Measurements from ENCODE around the gene RNF145. TPM values are rescaled to one million over a fixed set of nuclear protein-coding genes. Genes with fewer than 3 reads are reported as not detected.

Gene RNF145
- total RNA-seq, 3 donors from 2014 or later: 40.5 to 68.2 (median 41.3) TPM

DNA sequence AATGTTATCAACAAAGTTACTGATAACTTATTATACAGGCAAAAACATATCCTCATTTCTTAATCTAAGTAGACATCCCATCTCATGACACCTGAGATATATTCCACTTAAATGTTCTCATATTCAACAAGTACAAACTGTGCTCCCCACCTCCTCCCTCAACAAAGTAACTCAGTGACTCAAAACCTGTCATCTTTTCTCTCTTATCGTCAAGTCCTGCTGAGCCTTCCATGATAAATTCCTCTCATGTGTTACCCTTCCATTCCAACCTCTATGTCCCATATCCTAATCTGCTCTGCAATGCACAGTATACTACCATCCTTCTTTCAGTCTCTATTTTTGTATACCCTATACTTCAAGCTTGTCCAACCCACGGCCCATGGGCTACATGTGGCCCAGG, 13.6 kb downstream of the RNF145 start:
- H3K27ac ChIP-seq: no peak overlapping the region
- H3K36me3 ChIP-seq: peaks cover 4% of the 10 kb centered on the region
- no peaks in the 10 kb centered on the region for H3K27me3 ChIP-seq
- H3K4me3 ChIP-seq: no peak overlapping the region
- no peak for DNase-seq (ENCODE audit: low spot score in 2 of 2)
- no peaks in the 10 kb centered on the region for H3K9me3 ChIP-seq
- no peaks in the 10 kb centered on the region for H3K4me1 ChIP-seq
- TF ChIP-seq POLR2AphosphoS5 (IDR thresholded peaks at IDR 0.05) (no peak), POLR2A (IDR thresholded peaks at IDR 0.05) (no peak)
- TF ChIP-seq, protein P1, sequence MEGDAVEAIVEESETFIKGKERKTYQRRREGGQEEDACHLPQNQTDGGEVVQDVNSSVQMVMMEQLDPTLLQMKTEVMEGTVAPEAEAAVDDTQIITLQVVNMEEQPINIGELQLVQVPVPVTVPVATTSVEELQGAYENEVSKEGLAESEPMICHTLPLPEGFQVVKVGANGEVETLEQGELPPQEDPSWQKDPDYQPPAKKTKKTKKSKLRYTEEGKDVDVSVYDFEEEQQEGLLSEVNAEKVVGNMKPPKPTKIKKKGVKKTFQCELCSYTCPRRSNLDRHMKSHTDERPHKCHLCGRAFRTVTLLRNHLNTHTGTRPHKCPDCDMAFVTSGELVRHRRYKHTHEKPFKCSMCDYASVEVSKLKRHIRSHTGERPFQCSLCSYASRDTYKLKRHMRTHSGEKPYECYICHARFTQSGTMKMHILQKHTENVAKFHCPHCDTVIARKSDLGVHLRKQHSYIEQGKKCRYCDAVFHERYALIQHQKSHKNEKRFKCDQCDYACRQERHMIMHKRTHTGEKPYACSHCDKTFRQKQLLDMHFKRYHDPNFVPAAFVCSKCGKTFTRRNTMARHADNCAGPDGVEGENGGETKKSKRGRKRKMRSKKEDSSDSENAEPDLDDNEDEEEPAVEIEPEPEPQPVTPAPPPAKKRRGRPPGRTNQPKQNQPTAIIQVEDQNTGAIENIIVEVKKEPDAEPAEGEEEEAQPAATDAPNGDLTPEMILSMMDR (IDR thresholded peaks at IDR 0.05): no peak
- intact Hi-C loops (cut with DNase I; ENCODE audit: low total_unique reads): no loop called here

DNA sequence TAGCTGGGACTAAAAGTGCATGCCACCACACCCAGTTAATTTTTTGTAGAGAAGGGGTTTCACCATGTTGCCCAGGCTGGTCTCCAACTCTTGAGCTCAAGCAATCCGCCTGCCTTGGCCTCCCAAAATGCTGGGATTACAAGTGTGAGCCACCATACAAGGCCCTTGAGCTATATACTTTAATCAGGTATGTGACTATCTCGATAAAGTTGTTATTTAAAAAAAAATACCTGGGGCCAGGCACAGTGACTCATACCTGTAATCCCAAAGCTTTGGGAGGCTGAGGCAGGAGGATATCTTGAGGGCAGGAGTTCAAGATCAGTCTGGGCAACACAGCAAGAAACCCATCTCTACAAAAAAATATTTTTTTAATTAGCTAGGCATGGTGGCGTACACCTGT, 19.2 kb downstream of the RNF145 start:
- intact Hi-C loops (cut with DNase I; ENCODE audit: low total_unique reads): no loop called here
- no peaks in the 10 kb centered on the region for H3K9me3 ChIP-seq
- H3K27ac ChIP-seq: no peak overlapping the region
- no peaks in the 10 kb centered on the region for H3K4me1 ChIP-seq
- no peaks in the 10 kb centered on the region for H3K27me3 ChIP-seq
- H3K4me3 ChIP-seq: no peak overlapping the region
- no peak for DNase-seq (ENCODE audit: low spot score in 2 of 2)
- peaks cover 4% of the 10 kb centered on the region for H3K36me3 ChIP-seq
- TF ChIP-seq POLR2A (IDR thresholded peaks at IDR 0.05) (no peak), POLR2AphosphoS5 (IDR thresholded peaks at IDR 0.05) (no peak)
- TF ChIP-seq, protein P1 (IDR thresholded peaks at IDR 0.05): no peak

DNA sequence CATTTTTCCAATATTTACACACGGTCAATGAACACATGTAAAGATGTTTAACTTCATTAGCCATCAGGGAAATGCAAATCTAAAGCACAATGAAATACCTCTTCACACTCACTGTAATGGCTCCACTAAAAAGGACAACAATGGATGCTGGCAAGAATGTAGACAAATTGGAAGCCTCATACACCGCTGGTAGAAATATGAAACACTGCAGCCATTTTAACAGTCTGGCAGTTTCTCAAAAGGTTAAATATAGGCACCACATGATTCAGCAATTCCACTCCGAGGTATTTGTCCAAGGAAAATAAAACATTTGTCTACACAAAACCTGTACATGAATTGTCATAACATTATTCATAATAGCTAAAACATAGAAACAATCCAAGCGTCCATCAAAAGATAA, 20.0 kb downstream of the RNF145 start:
- no peaks in the 10 kb centered on the region for H3K27me3 ChIP-seq
- intact Hi-C loops (cut with DNase I; ENCODE audit: low total_unique reads): no loop called here
- H3K27ac ChIP-seq: no peak overlapping the region

DNA sequence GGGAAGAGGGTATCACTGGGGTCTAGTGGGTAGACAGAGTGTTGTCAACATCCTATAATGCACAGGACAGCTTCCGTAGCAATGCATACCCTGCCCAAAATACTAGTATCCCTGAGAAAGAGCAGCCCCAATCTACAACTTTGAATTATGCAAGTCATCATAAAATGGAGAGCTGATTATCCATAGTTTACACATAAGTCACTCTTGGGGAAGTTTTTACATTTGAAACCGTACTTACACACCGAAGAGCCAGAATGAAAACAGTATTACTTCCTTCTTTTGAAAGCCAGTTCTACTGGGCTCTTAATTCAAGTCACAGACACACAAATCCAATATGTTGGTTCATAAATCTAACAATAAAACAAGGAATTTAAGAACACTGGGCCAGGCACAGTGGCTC, 21.6 kb downstream of the RNF145 start:
- TF ChIP-seq POLR2A (IDR thresholded peaks at IDR 0.05) (no peak), POLR2AphosphoS5 (IDR thresholded peaks at IDR 0.05) (no peak)
- TF ChIP-seq, protein P1 (IDR thresholded peaks at IDR 0.05): no peak
- Histone ChIP-seq H3K36me3 (no peaks in the 10 kb centered on the region), H3K4me1 (no peaks in the 10 kb centered on the region), H3K27ac (no peak overlapping the region), H3K9me3 (no peaks in the 10 kb centered on the region), H3K27me3 (no peaks in the 10 kb centered on the region), H3K4me3 (no peak overlapping the region)
- DNase-seq (ENCODE audit: low spot score in 2 of 2): no peak
- intact Hi-C loops (cut with DNase I; ENCODE audit: low total_unique reads): no loop called here

More for the DNA sequence above, 20.0 kb downstream of the RNF145 start:
- Histone ChIP-seq H3K36me3 (peaks cover 4% of the 10 kb centered on the region), H3K4me1 (no peaks in the 10 kb centered on the region), H3K4me3 (no peak overlapping the region), H3K9me3 (no peaks in the 10 kb centered on the region)
- DNase-seq (ENCODE audit: low spot score in 2 of 2): no peak
- TF ChIP-seq POLR2A (IDR thresholded peaks at IDR 0.05): no peak
- TF ChIP-seq POLR2AphosphoS5 (IDR thresholded peaks at IDR 0.05): no peak
- TF ChIP-seq, protein P1 (IDR thresholded peaks at IDR 0.05): no peak

DNA sequence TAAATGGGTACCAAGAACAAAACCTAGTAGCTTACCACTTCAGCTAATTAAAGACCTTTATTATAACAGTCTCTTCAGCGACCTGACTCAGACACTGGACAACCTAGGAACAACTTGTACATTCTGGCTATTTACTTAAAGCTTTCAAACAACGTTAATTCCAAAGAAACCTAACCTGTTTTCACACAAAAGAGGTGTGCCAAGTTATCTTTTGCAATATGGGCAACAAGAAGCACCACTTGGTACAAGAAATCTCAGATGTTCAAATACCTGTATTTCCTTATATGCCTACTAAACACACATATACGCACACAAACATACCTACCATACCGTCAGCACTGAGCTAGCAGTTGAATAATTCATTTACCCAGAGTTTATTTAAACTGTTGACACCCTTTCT, 23.0 kb downstream of the RNF145 start:
- TF ChIP-seq, protein P1 (IDR thresholded peaks at IDR 0.05): no peak
- TF ChIP-seq POLR2A (IDR thresholded peaks at IDR 0.05) (no peak), POLR2AphosphoS5 (IDR thresholded peaks at IDR 0.05) (no peak)
- no peak for DNase-seq (ENCODE audit: low spot score in 2 of 2)
- intact Hi-C loops (cut with DNase I; ENCODE audit: low total_unique reads): no loop called here
- Histone ChIP-seq H3K4me1 (no peaks in the 10 kb centered on the region), H3K9me3 (no peaks in the 10 kb centered on the region), H3K27ac (peak overlapping the region in 1 of 2 donors; percentile 1), H3K27me3 (no peaks in the 10 kb centered on the region), H3K36me3 (no peaks in the 10 kb centered on the region), H3K4me3 (no peak overlapping the region)
